SK-N-SH (cell line): ENCODE data around the gene XKR7. TPM values are rescaled to one million over a fixed set of nuclear protein-coding genes. Genes with fewer than 3 reads are reported as not detected.

Experiments used
- CTCF ChIA-PET: fragments of 300-600, 350-600 bp; formaldehyde crosslinking; extraction: SDS; loops from one replicate; lab custom pipeline; 2021; lab: Yijun Ruan, JAX
- POLR2A ChIA-PET: fragments of 350-600 bp; sonication (Branson Sonifier 250); formaldehyde crosslinking; extraction: SDS; loops from one replicate; lab custom pipeline; 2020; ENCODE audit warnings: antibody characterized with exemption, inconsistent platforms; lab: Yijun Ruan, JAX
- DNase-seq: peaks from one replicate; pipeline ENCODE4 v3.0.0; 2012
- H2AFZ ChIP-seq: fragments of 200-600 bp; sonication (generic); 2 replicates; pipeline ENCODE4 v1.8.1; 2016; ENCODE audit warnings: antibody characterized with exemption, mild to moderate bottlenecking, low read depth
- H3F3A ChIP-seq: fragments of 200-600 bp; sonication (generic); replicated peaks from 2 replicates; pipeline ENCODE3; 2016; ENCODE audit warnings: antibody characterized with exemption, mild to moderate bottlenecking; ENCODE audit not compliant: insufficient read depth
- H3K27ac ChIP-seq, 2 experiments: fragments of 200-500 bp in 1 of 2; fragments of 200-600 bp in 1 of 2; sonication (Bioruptor generic) in 1 of 2; sonication (generic), shearing (Covaris generic) in 1 of 2; 2 replicates each; pipeline versions ENCODE4 v1.5.1 to v1.6.1; 2014 to 2016; ENCODE audit warnings: low read depth in 2 of 2, inconsistent platforms in 1 of 2, low read length in 1 of 2, mild to moderate bottlenecking in 1 of 2, mixed read lengths in 1 of 2
- H3K27me3 ChIP-seq: fragments of 200-600 bp; sonication (generic), shearing (Covaris generic); 2 replicates; pipeline ENCODE4 v1.6.1; 2016; ENCODE audit warnings: mixed run types; ENCODE audit not compliant: insufficient read depth
- H3K36me3 ChIP-seq, 2 experiments: fragments of 200-500 bp in 1 of 2; fragments of 200-600 bp in 1 of 2; sonication (Bioruptor generic) in 1 of 2; sonication (generic) in 1 of 2; replicated peaks in 1 of 2; 2 replicates each; pipeline versions ENCODE3 to v1.5.1; 2014 to 2016; ENCODE audit warnings: low read length in 1 of 2, mild to moderate bottlenecking in 1 of 2; ENCODE audit not compliant: insufficient read depth in 2 of 2, control insufficient read depth in 1 of 2
- H3K4me1 ChIP-seq, 2 experiments: fragments of 200-500 bp in 1 of 2; fragments of 200-600 bp in 1 of 2; sonication (Bioruptor generic) in 1 of 2; sonication (generic), shearing (Covaris generic) in 1 of 2; 2 replicates each; pipeline versions ENCODE4 v1.5.1 to v1.6.1; 2014 to 2016; ENCODE audit warnings: low read depth in 1 of 2, low read length in 1 of 2, mixed run types in 1 of 2; ENCODE audit not compliant: insufficient read depth in 2 of 2, control insufficient read depth in 1 of 2
- H3K4me2 ChIP-seq: fragments of 200-600 bp; sonication (generic), shearing (Covaris generic); 2 replicates; pipeline ENCODE4 v1.6.1; 2017; ENCODE audit warnings: mixed run types
- H3K4me3 ChIP-seq, 2 experiments: fragments of 200-500 bp in 1 of 2; fragments of 200-600 bp in 1 of 2; sonication (Bioruptor generic) in 1 of 2; sonication (generic), shearing (Covaris generic) in 1 of 2; 2 replicates each; pipeline versions ENCODE4 v1.5.1 to v1.8.1; 2014 to 2016; ENCODE audit warnings: low read depth in 2 of 2, inconsistent platforms in 1 of 2, low read length in 1 of 2, mild to moderate bottlenecking in 1 of 2, mixed read lengths in 1 of 2, moderate library complexity in 1 of 2
- H3K79me2 ChIP-seq: fragments of 200-600 bp; sonication (generic); 2 replicates; pipeline ENCODE4 v1.8.1; 2017; ENCODE audit warnings: mild to moderate bottlenecking; ENCODE audit not compliant: insufficient read depth
- H3K9ac ChIP-seq: fragments of 200-600 bp; sonication (generic); 2 replicates; pipeline ENCODE4 v1.6.1; 2017; ENCODE audit warnings: mixed run types
- H3K9me2 ChIP-seq: fragments of 200-600 bp; sonication (generic); 2 replicates; pipeline ENCODE4 v1.6.1; 2017; ENCODE audit warnings: mixed run types
- H3K9me3 ChIP-seq: fragments of 200-600 bp; sonication (generic); 2 replicates; pipeline ENCODE4 v1.6.1; 2017; ENCODE audit warnings: mixed run types, mild to moderate bottlenecking, moderate library complexity
- H4K20me1 ChIP-seq: fragments of 200-600 bp; sonication (generic); 2 replicates; pipeline ENCODE4 v1.6.1; 2017; ENCODE audit warnings: mild to moderate bottlenecking, mixed run types; ENCODE audit not compliant: insufficient read depth
- CHD2 ChIP-seq: fragments of 150-350 bp; IDR thresholded peaks from 2 replicates; pipeline ENCODE4 v1.6.1; 2018; ENCODE audit warnings: low read length; ENCODE audit not compliant: partially characterized antibody
- EP300 ChIP-seq, 2 experiments: IDR thresholded peaks; 2 replicates each; pipeline versions ENCODE4 v1.4.0 to v1.6.1; 2012; ENCODE audit warnings: borderline replicate concordance in 1 of 2, low read depth in 1 of 2, low read length in 1 of 2
- FOXM1 ChIP-seq: IDR thresholded peaks from 2 replicates; pipeline ENCODE4 v1.4.0; 2012; ENCODE audit warnings: low read depth, mild to moderate bottlenecking
- JUND ChIP-seq: IDR thresholded peaks from 2 replicates; pipeline ENCODE4 v1.4.0; 2012
- MEF2A ChIP-seq: IDR thresholded peaks from 2 replicates; pipeline ENCODE4 v1.4.0; 2012; ENCODE audit warnings: low read depth, borderline replicate concordance
- NFIC ChIP-seq: IDR thresholded peaks from 2 replicates; pipeline ENCODE4 v1.4.0; 2012; ENCODE audit warnings: borderline replicate concordance
- NRF1 ChIP-seq: IDR thresholded peaks from 2 replicates; pipeline ENCODE4 v1.6.1; 2012; ENCODE audit warnings: low read depth, mild to moderate bottlenecking, low read length
- POLR2AphosphoS5 ChIP-seq: IDR thresholded peaks from 2 replicates; pipeline ENCODE4 v1.6.1; 2012; ENCODE audit warnings: low read depth, low read length
- RCOR1 ChIP-seq: fragments of 150-350 bp; IDR thresholded peaks from 2 replicates; pipeline ENCODE4 v1.6.1; 2017; ENCODE audit warnings: antibody characterized with exemption, low read length
- RXRA ChIP-seq: IDR thresholded peaks from 2 replicates; pipeline ENCODE4 v1.4.0; 2012; ENCODE audit warnings: low read depth, mild to moderate bottlenecking, borderline replicate concordance
- SMC3 ChIP-seq: IDR thresholded peaks from 2 replicates; pipeline ENCODE4 v1.6.1; 2012; ENCODE audit warnings: low read depth, low read length, improper control_type of control experiment
- TAF1 ChIP-seq: IDR thresholded peaks from 2 replicates; pipeline ENCODE4 v1.6.1; 2012; ENCODE audit warnings: low read depth, mild to moderate bottlenecking, low read length, moderate library complexity, borderline replicate concordance
- TCF12 ChIP-seq: IDR thresholded peaks from 2 replicates; pipeline ENCODE4 v1.4.0; 2012
- TEAD4 ChIP-seq: IDR thresholded peaks from 2 replicates; pipeline ENCODE4 v1.4.0; 2012; ENCODE audit warnings: mild to moderate bottlenecking, borderline replicate concordance; ENCODE audit not compliant: insufficient read depth
- WGBS: methylation state at CpG from one replicate; pipeline ENCODE4 v1.1.6; 2017; ENCODE audit warnings: low lambda C conversion rate; 5-methylcytosine and 5-hydroxymethylcytosine counted together
- polyA plus RNA-seq, 3 experiments: library from polyadenylated mRNA; depleted of rRNA; stranded (reverse); fragments of >200 nt; gene quantifications; 2 replicates each; pipeline ENCODE4 v1.2.3, GENCODE V29; 2012
- TF ChIP-seq, protein P1 (sequence below): fragments of 200-600 bp; sonication (generic); IDR thresholded peaks from 2 replicates; pipeline ENCODE4 v1.6.1; 2017; ENCODE audit warnings: antibody characterized with exemption, mild to moderate bottlenecking, moderate library complexity
- TF ChIP-seq, protein P2 (sequence below): IDR thresholded peaks from 2 replicates; pipeline ENCODE4 v1.4.0; 2012; ENCODE audit warnings: low read depth, borderline replicate concordance
- TF ChIP-seq, protein P3 (sequence below): IDR thresholded peaks from 2 replicates; pipeline ENCODE4 v1.6.1; 2012; ENCODE audit warnings: mild to moderate bottlenecking, low read depth, low read length, moderate library complexity
- TF ChIP-seq, protein P4 (sequence below): fragments of 150-350 bp; IDR thresholded peaks from 2 replicates; pipeline ENCODE4 v1.6.1; 2017; ENCODE audit warnings: antibody characterized with exemption, low read length, low read depth, borderline replicate concordance
- TF ChIP-seq, protein P5 (sequence below): IDR thresholded peaks from 2 replicates; pipeline ENCODE4 v1.4.0; 2012; ENCODE audit warnings: low read depth

The XKR7 gene
- polyA plus RNA-seq, 1 of the 3 experiments (the other 2 are of a cell fraction), result 0.02 TPM

DNA sequence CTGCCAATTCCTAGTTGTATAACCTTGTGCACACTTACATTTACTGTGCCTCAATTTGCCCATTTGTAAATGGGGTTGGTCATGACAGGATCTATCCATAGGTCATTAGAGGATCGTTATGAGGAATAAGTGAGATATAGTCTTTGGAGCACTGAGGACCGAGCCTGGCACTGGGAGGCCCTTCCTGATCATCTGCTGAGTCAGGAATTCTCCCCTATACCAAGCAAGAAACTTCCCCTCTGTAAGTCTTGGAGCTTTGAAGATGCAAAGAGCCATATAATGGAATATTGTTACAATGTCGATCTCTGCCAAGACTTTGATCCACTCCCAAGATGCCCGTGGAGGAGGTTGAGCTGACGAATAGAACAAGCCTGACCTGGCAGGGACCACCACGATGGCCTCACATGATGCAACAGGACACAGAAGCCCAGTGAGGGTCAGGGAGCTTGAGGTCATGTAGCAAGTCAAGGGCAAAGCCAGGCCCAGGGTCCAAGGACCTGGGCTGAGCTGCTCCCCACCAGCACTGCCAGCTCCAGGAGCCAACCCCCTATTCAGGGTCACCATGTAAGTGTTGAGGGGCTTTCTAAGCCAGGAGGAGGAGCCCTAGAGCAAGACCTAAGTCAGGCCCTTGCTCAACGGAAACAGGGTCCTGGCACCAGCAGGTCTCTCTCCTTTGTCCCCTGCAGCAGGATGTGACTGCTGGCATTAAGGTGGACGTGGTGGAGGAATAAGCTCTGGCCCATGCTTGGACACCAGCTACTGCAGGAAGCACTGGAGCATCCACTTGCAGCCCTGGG, 32.8 kb upstream of the XKR7 start:
- no peak overlapping the region for H3K4me2 ChIP-seq
- H2AFZ ChIP-seq, result no peak overlapping the region
- no peaks in the 10 kb centered on the region for H3K36me3 ChIP-seq
- H3K27ac ChIP-seq, result no peak overlapping the region
- ChIA-PET POLR2A (no interaction called here), CTCF (interaction anchor here (1.0 to 1.6 kb wide), 5 partner anchors 15 to 82 kb away, joined by 3 to 8 read pairs (median 5); no protein-coding TSS in a partner anchor)
- WGBS, result 30% methylated on average over 8 of the region's 8 CpGs
- no peaks in the 10 kb centered on the region for H3K9me2 ChIP-seq
- no peaks in the 10 kb centered on the region for H4K20me1 ChIP-seq
- no peak overlapping the region for H3K4me3 ChIP-seq
- H3K9ac ChIP-seq, result no peak overlapping the region
- H3K4me1 ChIP-seq, result no peaks in the 10 kb centered on the region
- no peaks in the 10 kb centered on the region for H3F3A ChIP-seq
- no peaks in the 10 kb centered on the region for H3K27me3 ChIP-seq
- no peaks in the 10 kb centered on the region for H3K9me3 ChIP-seq
- DNase-seq, result peak; percentile 37
- H3K79me2 ChIP-seq, result no peaks in the 10 kb centered on the region
- no peak for TF ChIP-seq TEAD4
- TF ChIP-seq, protein P1, sequence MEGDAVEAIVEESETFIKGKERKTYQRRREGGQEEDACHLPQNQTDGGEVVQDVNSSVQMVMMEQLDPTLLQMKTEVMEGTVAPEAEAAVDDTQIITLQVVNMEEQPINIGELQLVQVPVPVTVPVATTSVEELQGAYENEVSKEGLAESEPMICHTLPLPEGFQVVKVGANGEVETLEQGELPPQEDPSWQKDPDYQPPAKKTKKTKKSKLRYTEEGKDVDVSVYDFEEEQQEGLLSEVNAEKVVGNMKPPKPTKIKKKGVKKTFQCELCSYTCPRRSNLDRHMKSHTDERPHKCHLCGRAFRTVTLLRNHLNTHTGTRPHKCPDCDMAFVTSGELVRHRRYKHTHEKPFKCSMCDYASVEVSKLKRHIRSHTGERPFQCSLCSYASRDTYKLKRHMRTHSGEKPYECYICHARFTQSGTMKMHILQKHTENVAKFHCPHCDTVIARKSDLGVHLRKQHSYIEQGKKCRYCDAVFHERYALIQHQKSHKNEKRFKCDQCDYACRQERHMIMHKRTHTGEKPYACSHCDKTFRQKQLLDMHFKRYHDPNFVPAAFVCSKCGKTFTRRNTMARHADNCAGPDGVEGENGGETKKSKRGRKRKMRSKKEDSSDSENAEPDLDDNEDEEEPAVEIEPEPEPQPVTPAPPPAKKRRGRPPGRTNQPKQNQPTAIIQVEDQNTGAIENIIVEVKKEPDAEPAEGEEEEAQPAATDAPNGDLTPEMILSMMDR, result no peak
- TF ChIP-seq NRF1, result no peak
- no peak for TF ChIP-seq RXRA
- no peak for TF ChIP-seq JUND
- no peak for TF ChIP-seq CHD2
- no peak for TF ChIP-seq MEF2A
- TF ChIP-seq POLR2AphosphoS5, result no peak
- TF ChIP-seq TCF12, result no peak
- no peak for TF ChIP-seq EP300 (IDR thresholded peaks at IDR 0.05; ENCODE audit: borderline replicate concordance in 1 of 2, low read depth in 1 of 2, low read length in 1 of 2)
- TF ChIP-seq, protein P2, sequence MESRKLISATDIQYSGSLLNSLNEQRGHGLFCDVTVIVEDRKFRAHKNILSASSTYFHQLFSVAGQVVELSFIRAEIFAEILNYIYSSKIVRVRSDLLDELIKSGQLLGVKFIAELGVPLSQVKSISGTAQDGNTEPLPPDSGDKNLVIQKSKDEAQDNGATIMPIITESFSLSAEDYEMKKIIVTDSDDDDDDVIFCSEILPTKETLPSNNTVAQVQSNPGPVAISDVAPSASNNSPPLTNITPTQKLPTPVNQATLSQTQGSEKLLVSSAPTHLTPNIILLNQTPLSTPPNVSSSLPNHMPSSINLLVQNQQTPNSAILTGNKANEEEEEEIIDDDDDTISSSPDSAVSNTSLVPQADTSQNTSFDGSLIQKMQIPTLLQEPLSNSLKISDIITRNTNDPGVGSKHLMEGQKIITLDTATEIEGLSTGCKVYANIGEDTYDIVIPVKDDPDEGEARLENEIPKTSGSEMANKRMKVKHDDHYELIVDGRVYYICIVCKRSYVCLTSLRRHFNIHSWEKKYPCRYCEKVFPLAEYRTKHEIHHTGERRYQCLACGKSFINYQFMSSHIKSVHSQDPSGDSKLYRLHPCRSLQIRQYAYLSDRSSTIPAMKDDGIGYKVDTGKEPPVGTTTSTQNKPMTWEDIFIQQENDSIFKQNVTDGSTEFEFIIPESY, result no peak
- TF ChIP-seq RCOR1, result no peak
- TF ChIP-seq SMC3, result no peak
- TF ChIP-seq, protein P3, sequence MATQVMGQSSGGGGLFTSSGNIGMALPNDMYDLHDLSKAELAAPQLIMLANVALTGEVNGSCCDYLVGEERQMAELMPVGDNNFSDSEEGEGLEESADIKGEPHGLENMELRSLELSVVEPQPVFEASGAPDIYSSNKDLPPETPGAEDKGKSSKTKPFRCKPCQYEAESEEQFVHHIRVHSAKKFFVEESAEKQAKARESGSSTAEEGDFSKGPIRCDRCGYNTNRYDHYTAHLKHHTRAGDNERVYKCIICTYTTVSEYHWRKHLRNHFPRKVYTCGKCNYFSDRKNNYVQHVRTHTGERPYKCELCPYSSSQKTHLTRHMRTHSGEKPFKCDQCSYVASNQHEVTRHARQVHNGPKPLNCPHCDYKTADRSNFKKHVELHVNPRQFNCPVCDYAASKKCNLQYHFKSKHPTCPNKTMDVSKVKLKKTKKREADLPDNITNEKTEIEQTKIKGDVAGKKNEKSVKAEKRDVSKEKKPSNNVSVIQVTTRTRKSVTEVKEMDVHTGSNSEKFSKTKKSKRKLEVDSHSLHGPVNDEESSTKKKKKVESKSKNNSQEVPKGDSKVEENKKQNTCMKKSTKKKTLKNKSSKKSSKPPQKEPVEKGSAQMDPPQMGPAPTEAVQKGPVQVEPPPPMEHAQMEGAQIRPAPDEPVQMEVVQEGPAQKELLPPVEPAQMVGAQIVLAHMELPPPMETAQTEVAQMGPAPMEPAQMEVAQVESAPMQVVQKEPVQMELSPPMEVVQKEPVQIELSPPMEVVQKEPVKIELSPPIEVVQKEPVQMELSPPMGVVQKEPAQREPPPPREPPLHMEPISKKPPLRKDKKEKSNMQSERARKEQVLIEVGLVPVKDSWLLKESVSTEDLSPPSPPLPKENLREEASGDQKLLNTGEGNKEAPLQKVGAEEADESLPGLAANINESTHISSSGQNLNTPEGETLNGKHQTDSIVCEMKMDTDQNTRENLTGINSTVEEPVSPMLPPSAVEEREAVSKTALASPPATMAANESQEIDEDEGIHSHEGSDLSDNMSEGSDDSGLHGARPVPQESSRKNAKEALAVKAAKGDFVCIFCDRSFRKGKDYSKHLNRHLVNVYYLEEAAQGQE, result no peak
- TF ChIP-seq NFIC, result no peak
- no peak for TF ChIP-seq TAF1
- TF ChIP-seq, protein P4, sequence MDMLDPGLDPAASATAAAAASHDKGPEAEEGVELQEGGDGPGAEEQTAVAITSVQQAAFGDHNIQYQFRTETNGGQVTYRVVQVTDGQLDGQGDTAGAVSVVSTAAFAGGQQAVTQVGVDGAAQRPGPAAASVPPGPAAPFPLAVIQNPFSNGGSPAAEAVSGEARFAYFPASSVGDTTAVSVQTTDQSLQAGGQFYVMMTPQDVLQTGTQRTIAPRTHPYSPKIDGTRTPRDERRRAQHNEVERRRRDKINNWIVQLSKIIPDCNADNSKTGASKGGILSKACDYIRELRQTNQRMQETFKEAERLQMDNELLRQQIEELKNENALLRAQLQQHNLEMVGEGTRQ, result no peak
- TF ChIP-seq, protein P5, sequence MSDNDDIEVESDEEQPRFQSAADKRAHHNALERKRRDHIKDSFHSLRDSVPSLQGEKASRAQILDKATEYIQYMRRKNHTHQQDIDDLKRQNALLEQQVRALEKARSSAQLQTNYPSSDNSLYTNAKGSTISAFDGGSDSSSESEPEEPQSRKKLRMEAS, result no peak
- TF ChIP-seq FOXM1, result no peak
